IMR-90 (cell line): ENCODE data around the gene SMG1. TPM values are rescaled to one million over a fixed set of nuclear protein-coding genes. Genes with fewer than 3 reads are reported as not detected.
"Not testable (repeated sequence)": the region's sequence is repeated elsewhere in the genome, so short reads cannot be mapped to it uniquely, and the experiment has no call there.

Experiments used
- ATAC-seq: fragments of 200-7000 bp; cut with Tn5 transposase; 2 replicates; pipeline ENCODE4 v1.9.1; 2020; ENCODE audit warnings: low read depth, mild to moderate bottlenecking, moderate library complexity
- BruUV-seq: library from RNA; stranded (reverse); fragments of 400-500 nt; replicated peaks from 2 replicates; lab custom pipeline; 2021; lab: Mats Ljungman, UMichigan
- CTCF ChIA-PET: fragments of 300-600 bp; formaldehyde crosslinking; extraction: SDS; loops from one replicate; lab custom pipeline; 2021; ENCODE audit warnings: antibody characterized with exemption; lab: Yijun Ruan, JAX
- POLR2A ChIA-PET: fragments of 300-600 bp; sonication (Branson Sonifier 250); formaldehyde crosslinking; loops from one replicate; lab custom pipeline; 2022; ENCODE audit warnings: antibody characterized with exemption; ENCODE audit not compliant: unreplicated experiment; lab: Charles Lee
- DNase-seq: peaks from one replicate; pipeline ENCODE4 v3.0.0; 2013
- H2AFZ ChIP-seq: replicated peaks from 2 replicates; pipeline ENCODE3; 2013; ENCODE audit warnings: low read length, mild to moderate bottlenecking; ENCODE audit not compliant: poor library complexity
- H2AK5ac ChIP-seq: 2 replicates; pipeline ENCODE4 v1.6.1; 2013; ENCODE audit warnings: low read depth, low read length, inconsistent platforms
- H2AK9ac ChIP-seq: replicated peaks from 2 replicates; pipeline ENCODE3; 2013; ENCODE audit warnings: mild to moderate bottlenecking, low read depth, low read length, moderate library complexity; ENCODE audit not compliant: poor library complexity
- H2BK120ac ChIP-seq: 2 replicates; pipeline ENCODE4 v1.6.1; 2013; ENCODE audit warnings: low read depth, low read length, inconsistent platforms
- H2BK15ac ChIP-seq: 3 replicates; pipeline ENCODE4 v1.6.1; 2013; ENCODE audit warnings: low read depth, low read length, inconsistent platforms
- H2BK20ac ChIP-seq: 2 replicates; pipeline ENCODE4 v1.6.1; 2013; ENCODE audit warnings: low read depth, mild to moderate bottlenecking, inconsistent platforms, low read length, moderate library complexity
- H2BK5ac ChIP-seq: 2 replicates; pipeline ENCODE4 v1.6.1; 2013; ENCODE audit warnings: mild to moderate bottlenecking, low read depth, low read length, inconsistent platforms; ENCODE audit not compliant: poor library complexity, severe bottlenecking
- H3K14ac ChIP-seq: replicated peaks from 2 replicates; pipeline ENCODE4 v1.6.1; 2013; ENCODE audit warnings: low read depth, low read length, inconsistent platforms
- H3K18ac ChIP-seq: 2 replicates; pipeline ENCODE4 v1.6.1; 2013; ENCODE audit warnings: low read depth, low read length, control low read depth
- H3K23ac ChIP-seq: 2 replicates; pipeline ENCODE4 v1.6.1; 2013; ENCODE audit warnings: low read depth, low read length, inconsistent platforms
- H3K27ac ChIP-seq: 2 replicates; pipeline ENCODE4 v1.5.1; 2013; ENCODE audit warnings: mild to moderate bottlenecking, control low read depth, low read length; ENCODE audit not compliant: insufficient read depth
- H3K27me3 ChIP-seq: 2 replicates; pipeline ENCODE4 v1.6.1; 2013; ENCODE audit warnings: low read length; ENCODE audit not compliant: control insufficient read depth, insufficient read depth
- H3K36me3 ChIP-seq: 2 replicates; pipeline ENCODE4 v1.6.1; 2013; ENCODE audit warnings: low read length, mixed read lengths; ENCODE audit not compliant: control insufficient read depth, insufficient read depth
- H3K4ac ChIP-seq: 2 replicates; pipeline ENCODE4 v1.6.1; 2013; ENCODE audit warnings: low read depth, low read length, inconsistent platforms
- H3K4me1 ChIP-seq: 2 replicates; pipeline ENCODE4 v1.6.1; 2013; ENCODE audit warnings: low read length, mixed read lengths; ENCODE audit not compliant: control insufficient read depth, insufficient read depth
- H3K4me2 ChIP-seq: 2 replicates; pipeline ENCODE4 v1.6.1; 2013; ENCODE audit warnings: low read depth, mild to moderate bottlenecking, control low read depth, low read length, moderate library complexity
- H3K4me3 ChIP-seq: 2 replicates; pipeline ENCODE4 v1.5.1; 2013; ENCODE audit warnings: low read depth, mild to moderate bottlenecking, control low read depth, low read length, moderate library complexity; ENCODE audit not compliant: insufficient read depth
- H3K56ac ChIP-seq: 2 replicates; pipeline ENCODE4 v1.6.1; 2013; ENCODE audit warnings: low read length, inconsistent platforms; ENCODE audit not compliant: insufficient read depth; ENCODE audit errors: extremely low read depth
- H3K79me1 ChIP-seq, 2 experiments: 2 replicates each; pipeline ENCODE4 v1.6.1; 2013; ENCODE audit warnings: low read length in 2 of 2, inconsistent platforms in 1 of 2, low read depth in 1 of 2
- H3K9ac ChIP-seq: 2 replicates; pipeline ENCODE4 v1.6.1; 2013; ENCODE audit warnings: low read depth, low read length, control low read depth
- H3K9me1 ChIP-seq: 2 replicates; pipeline ENCODE4 v1.6.1; 2013; ENCODE audit warnings: low read length, inconsistent platforms; ENCODE audit not compliant: insufficient read depth
- H3K9me3 ChIP-seq: 2 replicates; pipeline ENCODE4 v1.6.1; 2013; ENCODE audit warnings: low read length; ENCODE audit not compliant: control insufficient read depth, insufficient read depth
- H4K20me1 ChIP-seq: 2 replicates; pipeline ENCODE4 v1.6.1; 2013; ENCODE audit warnings: low read length, inconsistent platforms; ENCODE audit not compliant: insufficient read depth
- H4K5ac ChIP-seq: 2 replicates; pipeline ENCODE4 v1.6.1; 2013; ENCODE audit warnings: mild to moderate bottlenecking, low read depth, low read length, control low read depth
- H4K8ac ChIP-seq, 2 experiments: 2 replicates each; pipeline ENCODE4 v1.6.1; 2013; ENCODE audit warnings: low read depth in 2 of 2, low read length in 2 of 2, control low read depth in 1 of 2, inconsistent platforms in 1 of 2
- H4K91ac ChIP-seq: 2 replicates; pipeline ENCODE4 v1.6.1; 2013; ENCODE audit warnings: low read depth, low read length, inconsistent platforms; ENCODE audit not compliant: insufficient read depth
- WGBS, 2 experiments: methylation state at CpG; one replicate each; pipeline versions ENCODE4 v1.1.5 to v1.1.7; 2013; ENCODE audit warnings: missing lambda C conversion rate in 2 of 2; ENCODE audit not compliant: insufficient read length in 1 of 2; ENCODE audit errors: extremely low coverage in 2 of 2; 5-methylcytosine and 5-hydroxymethylcytosine counted together
- dilution Hi-C: fragments of 300-500 bp; cut with HindIII; formaldehyde crosslinking; loops from one replicate; pipeline ENCODE4 v1.14.3; 2018; ENCODE audit warnings: low sequenced_read_pairs; ENCODE audit not compliant: unreplicated experiment
- in situ Hi-C: fragments of 300-500 bp; cut with MboI; formaldehyde crosslinking; loops from 3 replicates; pipeline ENCODE4 v1.14.3; 2019; ENCODE audit warnings: low sequenced_read_pairs, inconsistent platforms, mixed read lengths
- intact Hi-C: fragments of 100-400 bp; cut with micrococcal nuclease; formaldehyde crosslinking; loops from 2 replicates; pipeline ENCODE4 v1.10.0; 2022
- polyA plus RNA-seq, 3 experiments: library from polyadenylated mRNA; depleted of rRNA; stranded (reverse); fragments of >200 nt; gene quantifications; 2 replicates each; pipeline ENCODE4 v1.2.3, GENCODE V29; 2012; ENCODE audit warnings: low replicate concordance in 1 of 3
- total RNA-seq: library from RNA; depleted of rRNA; stranded (reverse); fragments of >200 nt; gene quantifications from 2 replicates; pipeline ENCODE4 v1.2.3, GENCODE V29; 2012

Gene SMG1
- total and polyA plus RNA-seq, 2 of the 4 experiments (the other 2 are of a cell fraction): 13.4 to 53.8 TPM

DNA sequence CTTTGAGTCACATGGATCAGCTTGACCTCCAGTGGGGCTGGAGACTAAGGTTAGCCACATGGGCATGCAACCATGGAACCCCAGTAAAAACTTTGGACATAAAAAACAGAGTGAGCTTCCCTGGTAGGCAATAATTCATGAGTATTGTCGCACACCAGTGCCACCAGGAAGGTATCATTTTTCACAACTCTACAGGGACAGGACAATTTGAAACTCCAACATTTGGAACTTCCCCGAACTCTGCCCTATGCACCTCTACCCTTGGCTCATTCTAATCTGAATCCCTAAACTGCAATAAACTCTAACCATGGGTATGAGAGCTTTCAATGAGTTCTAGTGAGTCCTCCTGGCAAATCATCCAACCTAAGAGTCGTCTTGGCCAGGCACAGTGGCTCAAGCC is 24.2 kb downstream of the SMG1 start:
- ATAC-seq, H4K5ac ChIP-seq, H3K9me1 ChIP-seq, H3K27ac ChIP-seq, H3K27me3 ChIP-seq, H3K9ac ChIP-seq, POLR2A ChIA-PET, CTCF ChIA-PET, H2BK120ac ChIP-seq, dilution Hi-C loops, in situ Hi-C loops, H3K9me3 ChIP-seq, H2BK20ac ChIP-seq, H3K56ac ChIP-seq, H4K8ac ChIP-seq, H3K4me3 ChIP-seq, H4K91ac ChIP-seq, H3K4ac ChIP-seq, H3K18ac ChIP-seq, H3K36me3 ChIP-seq, H2BK15ac ChIP-seq, H2AK9ac ChIP-seq, H3K4me1 ChIP-seq, H2BK5ac ChIP-seq, H2AFZ ChIP-seq, intact Hi-C loops, H3K14ac ChIP-seq, H2AK5ac ChIP-seq, DNase-seq, BruUV-seq, H3K23ac ChIP-seq, H3K4me2 ChIP-seq: not testable (repeated sequence)
- peaks cover 7 to 18% of the 10 kb centered on the region in 2 experiments; a peak in 3 of 4 replicates for H3K79me1 ChIP-seq
- no CpG with 5 or more reads among the region's 3 CpGs for WGBS, 2 experiments
- H4K20me1 ChIP-seq: peaks cover 23% of the 10 kb centered on the region

- H3K14ac ChIP-seq, H3K27ac ChIP-seq, H3K4ac ChIP-seq, H2AFZ ChIP-seq, H3K56ac ChIP-seq, H2BK120ac ChIP-seq, H4K5ac ChIP-seq, H3K36me3 ChIP-seq, H2BK20ac ChIP-seq, DNase-seq, H3K27me3 ChIP-seq, H2AK5ac ChIP-seq, ATAC-seq, H3K9me3 ChIP-seq, H4K8ac ChIP-seq, dilution Hi-C loops, H3K4me1 ChIP-seq, intact Hi-C loops, POLR2A ChIA-PET, H3K4me3 ChIP-seq, H3K9me1 ChIP-seq, H3K18ac ChIP-seq, H2BK5ac ChIP-seq, CTCF ChIA-PET, BruUV-seq, H4K91ac ChIP-seq, H2BK15ac ChIP-seq, H3K23ac ChIP-seq, H2AK9ac ChIP-seq, in situ Hi-C loops, H3K9ac ChIP-seq, H3K4me2 ChIP-seq: not testable (repeated sequence)
- peaks cover 21% of the 10 kb centered on the region for H4K20me1 ChIP-seq
- WGBS, 2 experiments: no CpG with 5 or more reads among the region's 1 CpG
- H3K79me1 ChIP-seq: peaks cover 8 to 18% of the 10 kb centered on the region in 2 experiments; a peak in 3 of 4 replicates
Observed at GRCh38 chr16:18901194-18901593, 25.0 kb downstream of the SMG1 start.
